A549 (cell line): ENCODE measurements around the gene C1orf115. TPM values are rescaled to one million over a fixed set of nuclear protein-coding genes. Genes with fewer than 3 reads are reported as not detected.

Experiments used
- ATAC-seq, 2 experiments: fragments of 200-7000 bp in 1 of 2; fragments of >200 bp in 1 of 2; cut with Nextera tagmentation in 1 of 2; cut with Tn5 transposase in 1 of 2; 3 replicates each; pipeline versions ENCODE4 v1.8.0 to v1.9.1; 2018 to 2020; ENCODE audit warnings: mild to moderate bottlenecking in 1 of 2, moderate library complexity in 1 of 2
- CTCF ChIA-PET: fragments of 300-600 bp; sonication (Branson Sonifier 250); formaldehyde crosslinking; extraction: SDS; loops from one replicate; lab custom pipeline; 2021; ENCODE audit warnings: antibody characterized with exemption, inconsistent platforms; lab: Yijun Ruan, JAX
- POLR2A ChIA-PET: fragments of 350-600 bp; formaldehyde crosslinking; extraction: SDS; loops from one replicate; lab custom pipeline; 2021; ENCODE audit warnings: antibody characterized with exemption, inconsistent platforms; lab: Yijun Ruan, JAX
- DNase-seq, 2 experiments: peaks; one replicate each; pipeline versions ENCODE4 v3.0.0 to v3.0.0-alpha.2; 2011 to 2016; ENCODE audit warnings: low read depth in 1 of 2, low spot score in 1 of 2
- FAIRE-seq: peaks from 2 replicates; lab custom pipeline; 2011; peaks lifted over from hg19 to GRCh38; lab: Jason Lieb, UNC
- H3K27ac ChIP-seq, 2 experiments: fragments of >200 bp; sonication (Bioruptor Twin); formaldehyde crosslinking; 3 replicates each; pipeline ENCODE4 v1.5.1; 2016 to 2017
- H3K4me1 ChIP-seq: fragments of >200 bp; sonication (Bioruptor Twin); formaldehyde crosslinking; 3 replicates; pipeline ENCODE4 v1.6.1; 2016
- H3K4me2 ChIP-seq: fragments of >200 bp; sonication (Bioruptor Twin); formaldehyde crosslinking; 3 replicates; pipeline ENCODE4 v1.6.1; 2016
- H3K4me3 ChIP-seq: fragments of >200 bp; sonication (Bioruptor Twin); formaldehyde crosslinking; 3 replicates; pipeline ENCODE4 v1.5.1; 2016
- H3K9me3 ChIP-seq: fragments of >200 bp; sonication (Bioruptor Twin); formaldehyde crosslinking; 3 replicates; pipeline ENCODE4 v1.6.1; 2016
- ATOH8 ChIP-seq: fragments of 250-450 bp; sonication (Bioruptor Pico); IDR thresholded peaks from 2 replicates; pipeline ENCODE4 v1.5.0; 2020; ENCODE audit warnings: low read depth, mild to moderate bottlenecking, moderate library complexity
- CHD2 ChIP-seq: fragments of 150-350 bp; IDR thresholded peaks from 2 replicates; pipeline ENCODE4 v1.6.1; 2014; ENCODE audit warnings: low read length; ENCODE audit not compliant: partially characterized antibody
- CTCF ChIP-seq: fragments of >200 bp; sonication (Bioruptor Twin); formaldehyde crosslinking; IDR thresholded peaks from 3 replicates; pipeline ENCODE4 v1.5.1; 2016
- EHMT2 ChIP-seq: fragments of 200-600 bp; sonication (generic); IDR thresholded peaks from 2 replicates; pipeline ENCODE4 v1.6.1; 2016; ENCODE audit warnings: antibody characterized with exemption, low read depth, mild to moderate bottlenecking, moderate library complexity
- ELK1 ChIP-seq: fragments of 150-350 bp; IDR thresholded peaks from 2 replicates; pipeline ENCODE4 v1.6.1; 2014; ENCODE audit warnings: low read depth, mild to moderate bottlenecking, low read length
- EP300 ChIP-seq, 2 experiments: fragments of >200 bp; sonication (Bioruptor Twin); formaldehyde crosslinking; IDR thresholded peaks; 2 replicates in 1 of 2; 3 replicates in 1 of 2; pipeline ENCODE4 v1.6.1; 2016 to 2017
- FOSL2 ChIP-seq, 2 experiments: fragments of 450-650 bp in 1 of 2; fragments of >200 bp in 1 of 2; sonication (Bioruptor Twin) in 1 of 2; formaldehyde crosslinking; IDR thresholded peaks; 2 replicates each; pipeline versions ENCODE4 v1.5.0 to v1.6.1; 2016 to 2020; ENCODE audit warnings: mild to moderate bottlenecking in 1 of 2, moderate library complexity in 1 of 2
- FOXS1 ChIP-seq: fragments of 250-450 bp; sonication (Bioruptor Pico); IDR thresholded peaks from 2 replicates; pipeline ENCODE4 v1.5.0; 2020; ENCODE audit warnings: mild to moderate bottlenecking, moderate library complexity
- HES2 ChIP-seq: fragments of >200 bp; sonication (Bioruptor Twin); formaldehyde crosslinking; IDR thresholded peaks from 2 replicates; pipeline ENCODE4 v1.6.1; 2016
- HEYL ChIP-seq: fragments of 250-450 bp; sonication (Bioruptor Pico); IDR thresholded peaks from 2 replicates; pipeline ENCODE4 v1.8.0; 2021; ENCODE audit warnings: mild to moderate bottlenecking, moderate library complexity
- HOXB5 ChIP-seq: fragments of 250-450 bp; sonication (Bioruptor Pico); IDR thresholded peaks from 2 replicates; pipeline ENCODE4 v1.5.0; 2020; ENCODE audit warnings: mild to moderate bottlenecking, moderate library complexity
- JUN ChIP-seq, 2 experiments: fragments of >200 bp; sonication (Bioruptor Twin); formaldehyde crosslinking; IDR thresholded peaks; 2 replicates in 1 of 2; 3 replicates in 1 of 2; pipeline ENCODE4 v1.6.1; 2016 to 2017
- JUNB ChIP-seq: fragments of >200 bp; sonication (Bioruptor Twin); formaldehyde crosslinking; IDR thresholded peaks from 2 replicates; pipeline ENCODE4 v1.6.1; 2016
- KDM1A ChIP-seq: fragments of 200-600 bp; sonication (generic); IDR thresholded peaks from 2 replicates; pipeline ENCODE4 v1.6.1; 2016; ENCODE audit warnings: low read depth, mild to moderate bottlenecking
- KDM5A ChIP-seq: fragments of 200-600 bp; sonication (generic); IDR thresholded peaks from 2 replicates; pipeline ENCODE4 v1.6.1; 2016; ENCODE audit warnings: antibody characterized with exemption, mild to moderate bottlenecking
- MAFK ChIP-seq: fragments of 450-650 bp; IDR thresholded peaks from 2 replicates; pipeline ENCODE4 v1.6.1; 2014; ENCODE audit not compliant: partially characterized antibody
- MAX ChIP-seq: IDR thresholded peaks from 2 replicates; pipeline ENCODE4 v1.6.1; 2012
- MAZ ChIP-seq: fragments of 150-350 bp; IDR thresholded peaks from 2 replicates; pipeline ENCODE4 v1.6.1; 2014; ENCODE audit warnings: antibody characterized with exemption, low read depth, low read length, borderline replicate concordance
- MYC ChIP-seq: IDR thresholded peaks from 2 replicates; pipeline ENCODE4 v1.6.1; 2012; ENCODE audit warnings: mild to moderate bottlenecking, inconsistent platforms, low read length, improper control_type of control experiment, borderline replicate concordance
- NFE2L2 ChIP-seq: fragments of 150-350 bp; conservative IDR thresholded peaks from 2 replicates; pipeline ENCODE4 v1.6.1; 2014; ENCODE audit warnings: low read length
- NPAS2 ChIP-seq: fragments of 250-450 bp; sonication (Bioruptor Pico); IDR thresholded peaks from 2 replicates; pipeline ENCODE4 v1.8.0; 2022; ENCODE audit warnings: mild to moderate bottlenecking, moderate library complexity, borderline replicate concordance
- POLR2A ChIP-seq: IDR thresholded peaks from 2 replicates; pipeline ENCODE4 v1.6.1; 2012; ENCODE audit warnings: mild to moderate bottlenecking, low read length
- POLR2AphosphoS2 ChIP-seq: conservative IDR thresholded peaks from 2 replicates; pipeline ENCODE4 v1.6.1; 2012; ENCODE audit warnings: low read length, improper control_type of control experiment, inconsistent platforms
- RAD21 ChIP-seq, 2 experiments: fragments of >200 bp in 1 of 2; sonication (Bioruptor Twin) in 1 of 2; formaldehyde crosslinking in 1 of 2; IDR thresholded peaks in 1 of 2; conservative IDR thresholded peaks in 1 of 2; 2 replicates in 1 of 2; 3 replicates in 1 of 2; pipeline ENCODE4 v1.6.1; 2012 to 2018; ENCODE audit warnings: inconsistent platforms in 1 of 2
- RARB ChIP-seq: fragments of 250-450 bp; sonication (Bioruptor Pico); IDR thresholded peaks from 2 replicates; pipeline ENCODE4 v1.8.0; 2021; ENCODE audit warnings: mild to moderate bottlenecking, moderate library complexity
- RCOR1 ChIP-seq: fragments of 150-350 bp; IDR thresholded peaks from 2 replicates; pipeline ENCODE4 v1.6.1; 2014; ENCODE audit warnings: antibody characterized with exemption, low read length, low read depth
- SMC3 ChIP-seq: fragments of >200 bp; sonication (Bioruptor Twin); formaldehyde crosslinking; IDR thresholded peaks from 3 replicates; pipeline ENCODE4 v1.6.1; 2018; ENCODE audit warnings: inconsistent platforms
- TFCP2L1 ChIP-seq: fragments of 250-450 bp; sonication (Bioruptor Pico); IDR thresholded peaks from 2 replicates; pipeline ENCODE4 v1.5.0; 2021; ENCODE audit warnings: mild to moderate bottlenecking
- TP53 ChIP-seq: fragments of 250-450 bp; sonication (Bioruptor Pico); IDR thresholded peaks from 2 replicates; pipeline ENCODE4 v1.5.0; 2021; ENCODE audit warnings: mild to moderate bottlenecking, moderate library complexity
- USF2 ChIP-seq: fragments of 450-650 bp; IDR thresholded peaks from 2 replicates; pipeline ENCODE4 v1.6.1; 2014; ENCODE audit warnings: antibody characterized with exemption
- ZFP36 ChIP-seq: fragments of 450-650 bp; IDR thresholded peaks from 2 replicates; pipeline ENCODE4 v1.6.1; 2014; ENCODE audit warnings: borderline replicate concordance; ENCODE audit not compliant: partially characterized antibody
- ZNF302 ChIP-seq: fragments of 250-450 bp; sonication (Bioruptor Pico); IDR thresholded peaks from 2 replicates; pipeline ENCODE4 v1.9.0; 2021; ENCODE audit warnings: inconsistent platforms, mild to moderate bottlenecking, moderate library complexity
- ZSCAN20 ChIP-seq: fragments of 250-450 bp; sonication (Bioruptor Pico); IDR thresholded peaks from 2 replicates; pipeline ENCODE4 v1.8.0; 2022; ENCODE audit warnings: mild to moderate bottlenecking, moderate library complexity
- WGBS: methylation state at CpG from one replicate; pipeline ENCODE4 v1.1.6; 2017; ENCODE audit errors: missing lambda C conversion rate; 5-methylcytosine and 5-hydroxymethylcytosine counted together
- polyA plus RNA-seq, 4 experiments: library from polyadenylated mRNA; depleted of rRNA in 3 of 4; stranded (reverse); fragments of >200 nt; fragmentation: RNase III in 1 of 4; extraction: RNeasy Plus Mini Kit Qiagen cat#74134 plus additional on column Dnase treatment in 1 of 4; gene quantifications; 2 replicates in 3 of 4; 3 replicates in 1 of 4; pipeline ENCODE4 v1.2.3, GENCODE V29; 2011 to 2017

The C1orf115 gene
- polyA plus RNA-seq, 2 of the 4 experiments (the other 2 are of a cell fraction) = 6.4 to 7.5 TPM

- no peak for DNase-seq
- TF ChIP-seq KDM1A (no peak), RCOR1 (no peak), CHD2 (no peak), HOXB5 (CRISPR knock-in tag) (no peak), RARB (CRISPR knock-in tag) (no peak), NFE2L2 (no peak), FOXS1 (CRISPR knock-in tag) (no peak), POLR2A (no peak), HES2 (no peak), ZSCAN20 (no peak), MYC (no peak), KDM5A (no peak), JUN (IDR thresholded peaks at IDR 0.05) (no peak)
- TF ChIP-seq, all 56 proteins: peak for 0
- CTCF ChIA-PET = no interaction called here
- no peak overlapping the region for H3K27ac ChIP-seq
- no peaks in the 10 kb centered on the region for H3K9me3 ChIP-seq
- H3K4me2 ChIP-seq = no peak overlapping the region
- WGBS = 43% methylated on average over 2 of the region's 2 CpGs
- H3K4me3 ChIP-seq = no peak overlapping the region
- POLR2A ChIA-PET = no interaction called here
- no peak for ATAC-seq
- no peak for FAIRE-seq
- H3K4me1 ChIP-seq = no peaks in the 10 kb centered on the region; the same call in 2 of the 3 replicates
Measured at GRCh38 chr1:220677251-220677650, 12.9 kb upstream of the C1orf115 start.

GRCh38 chr1:220680085-220680687 is 10.0 kb upstream of the C1orf115 start:
- Histone ChIP-seq H3K4me1 (no peaks in the 10 kb centered on the region; the same call in 2 of the 3 replicates), H3K4me2 (no peak overlapping the region), H3K4me3 (no peak overlapping the region), H3K27ac (no peak overlapping the region), H3K9me3 (no peaks in the 10 kb centered on the region)
- 19% methylated on average over 7 of the region's 7 CpGs for WGBS
- FAIRE-seq (no peak), ATAC-seq (peak; percentile 90 to 95), DNase-seq (peak; percentile 51 to 62)
- ChIA-PET CTCF (interaction anchor here (0.6 to 2.8 kb wide), 11 partner anchors 11 to 123 kb away, joined by 3 to 23 read pairs (median 3); no protein-coding TSS in a partner anchor), POLR2A (no interaction called here)
- no peak for TF ChIP-seq POLR2A
- TF ChIP-seq CTCF = peak; percentile 74
- no peak for TF ChIP-seq EP300 (IDR thresholded peaks at IDR 0.05)
- no peak for TF ChIP-seq FOSL2 (IDR thresholded peaks at IDR 0.05)
- TF ChIP-seq FOSL2 (CRISPR knock-in tag; IDR thresholded peaks at IDR 0.05) = no peak
- TF ChIP-seq JUNB = no peak
- no peak for TF ChIP-seq HEYL (CRISPR knock-in tag)
- no peak for TF ChIP-seq NFE2L2
- TF ChIP-seq MAZ = no peak
- TF ChIP-seq RAD21 (conservative IDR thresholded peaks at IDR 0.05 in 1 of 2, IDR thresholded peaks at IDR 0.05 in 1 of 2) = peak; percentile 70 to 72
- no peak for TF ChIP-seq MAFK
- no peak for TF ChIP-seq POLR2AphosphoS2
- no peak for TF ChIP-seq ELK1
- no peak for TF ChIP-seq HES2
- TF ChIP-seq ATOH8 = no peak
- no peak for TF ChIP-seq JUN (IDR thresholded peaks at IDR 0.05)
- TF ChIP-seq TP53 (CRISPR knock-in tag) = no peak
- no peak for TF ChIP-seq ZNF302 (CRISPR knock-in tag)
- TF ChIP-seq NPAS2 = no peak
- TF ChIP-seq SMC3 = peak; percentile 69
- no peak for TF ChIP-seq ZFP36
- no peak for TF ChIP-seq USF2
- TF ChIP-seq TFCP2L1 = no peak
- TF ChIP-seq MYC = no peak
- TF ChIP-seq KDM5A = no peak
- TF ChIP-seq EHMT2 = no peak
- TF ChIP-seq MAX = no peak
